Measurements from ENCODE around the gene CDC14B.

The CDC14B gene

GRCh38 chr9:96611302-96611701 is 8.3 kb downstream of the CDC14B start:
- Histone ChIP-seq H3K27me3 (replicated peaks; ENCODE audit: insufficient read depth, low read length) (no peaks in the 10 kb centered on the region), H2AFZ (ENCODE audit: low read length) (no peak overlapping the region), H4K20me1 (ENCODE audit: insufficient read depth, low read length) (no peaks in the 10 kb centered on the region), H3F3A (ENCODE audit: insufficient read depth, low read length) (no peaks in the 10 kb centered on the region), H3K9me2 (replicated peaks; ENCODE audit: insufficient read depth, low read length) (no peaks in the 10 kb centered on the region), H3K4me2 (ENCODE audit: low read depth, low read length) (no peak overlapping the region), H3K9me3 (replicated peaks; ENCODE audit: insufficient read depth, low read length) (no peaks in the 10 kb centered on the region), H3K27ac (ENCODE audit: low read length) (no peak overlapping the region), H3K9ac (ENCODE audit: low read length) (no peak overlapping the region), H3K4me1 (ENCODE audit: low read length) (no peaks in the 10 kb centered on the region), H3K4me3 (ENCODE audit: low read length) (no peak overlapping the region), H3K79me2 (ENCODE audit: low read length) (no peaks in the 10 kb centered on the region), H3K36me3 (replicated peaks; ENCODE audit: insufficient read depth, low read length) (no peaks in the 10 kb centered on the region)
- DNase-seq: no peak
- TF ChIP-seq EZH2phosphoT487 (IDR thresholded peaks at IDR 0.05; ENCODE audit: low read length) (no peak), EZH2 (optimal IDR thresholded peaks at IDR 0.05; ENCODE audit: low read depth, low read length) (no peak), CTCF (IDR thresholded peaks at IDR 0.05; ENCODE audit: low read length) (no peak)

DNA sequence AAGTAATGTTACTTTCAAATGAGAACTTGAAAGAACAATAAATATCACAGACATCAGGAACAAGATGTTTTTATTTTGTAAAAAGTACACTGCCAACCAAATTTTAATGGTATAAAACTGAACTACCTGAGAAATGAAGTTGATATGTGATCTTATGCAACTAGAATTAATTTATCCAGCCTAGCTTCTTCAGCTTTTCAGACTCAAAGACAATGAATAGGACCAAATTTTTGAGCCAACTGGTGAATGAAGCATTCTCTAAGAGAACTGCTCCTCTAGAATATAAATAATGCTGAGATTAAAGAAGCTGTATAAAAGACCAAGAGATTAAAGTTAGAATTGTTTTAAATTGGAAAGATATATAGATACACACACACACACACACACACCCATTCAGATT is 9.9 kb downstream of the CDC14B start:
- Histone ChIP-seq H3K27ac (ENCODE audit: low read length) (no peak overlapping the region), H2AFZ (ENCODE audit: low read length) (no peak overlapping the region), H3K4me2 (ENCODE audit: low read depth, low read length) (no peak overlapping the region), H3K4me1 (ENCODE audit: low read length) (no peaks in the 10 kb centered on the region), H3K9me2 (replicated peaks; ENCODE audit: insufficient read depth, low read length) (no peaks in the 10 kb centered on the region), H3K36me3 (replicated peaks; ENCODE audit: insufficient read depth, low read length) (no peaks in the 10 kb centered on the region), H3K9ac (ENCODE audit: low read length) (no peak overlapping the region), H3K27me3 (replicated peaks; ENCODE audit: insufficient read depth, low read length) (no peaks in the 10 kb centered on the region), H3K9me3 (replicated peaks; ENCODE audit: insufficient read depth, low read length) (no peaks in the 10 kb centered on the region), H3K79me2 (ENCODE audit: low read length) (no peaks in the 10 kb centered on the region), H3F3A (ENCODE audit: insufficient read depth, low read length) (no peaks in the 10 kb centered on the region), H4K20me1 (ENCODE audit: insufficient read depth, low read length) (no peaks in the 10 kb centered on the region), H3K4me3 (ENCODE audit: low read length) (no peak overlapping the region)
- DNase-seq: no peak
- TF ChIP-seq EZH2phosphoT487 (IDR thresholded peaks at IDR 0.05; ENCODE audit: low read length): no peak
- TF ChIP-seq EZH2 (optimal IDR thresholded peaks at IDR 0.05; ENCODE audit: low read depth, low read length): no peak
- TF ChIP-seq CTCF (IDR thresholded peaks at IDR 0.05; ENCODE audit: low read length): no peak

GRCh38 chr9:96607971-96608370 is 11.7 kb downstream of the CDC14B start:
- Histone ChIP-seq H3K9me2 (replicated peaks; ENCODE audit: insufficient read depth, low read length) (no peaks in the 10 kb centered on the region), H2AFZ (ENCODE audit: low read length) (no peak overlapping the region), H3K79me2 (ENCODE audit: low read length) (no peaks in the 10 kb centered on the region)

More at GRCh38 chr9:96607971-96608370, 11.7 kb downstream of the CDC14B start:
- no peak for DNase-seq
- no peak overlapping the region for H3K4me2 ChIP-seq (ENCODE audit: low read depth, low read length)
- no peak overlapping the region for H3K4me3 ChIP-seq (ENCODE audit: low read length)
- no peaks in the 10 kb centered on the region for H3K27me3 ChIP-seq (replicated peaks; ENCODE audit: insufficient read depth, low read length)
- TF ChIP-seq CTCF (IDR thresholded peaks at IDR 0.05; ENCODE audit: low read length) (no peak), EZH2 (optimal IDR thresholded peaks at IDR 0.05; ENCODE audit: low read depth, low read length) (no peak), EZH2phosphoT487 (IDR thresholded peaks at IDR 0.05; ENCODE audit: low read length) (no peak)
- H3K4me1 ChIP-seq (ENCODE audit: low read length): no peaks in the 10 kb centered on the region
- H3K27ac ChIP-seq (ENCODE audit: low read length): no peak overlapping the region
- no peaks in the 10 kb centered on the region for H3K9me3 ChIP-seq (replicated peaks; ENCODE audit: insufficient read depth, low read length)
- no peak overlapping the region for H3K9ac ChIP-seq (ENCODE audit: low read length)
- no peaks in the 10 kb centered on the region for H3F3A ChIP-seq (ENCODE audit: insufficient read depth, low read length)
- no peaks in the 10 kb centered on the region for H4K20me1 ChIP-seq (ENCODE audit: insufficient read depth, low read length)
- H3K36me3 ChIP-seq (replicated peaks; ENCODE audit: insufficient read depth, low read length): no peaks in the 10 kb centered on the region

Data from MM.1S (cell line).